ENCODE measurements around the gene RAP2A.

RAP2A gene

GRCh38 chr13:97433727-97434396, at the start of gene RAP2A:
RAP2A (plus strand) TSS chr13:97434169; CDS start chr13:97434471, 302 bp downstream.
- Mint-ChIP-seq H3K4me3 (peak within 1 kb of the TSS; percentile 97), H3K36me3 (ENCODE audit: low read depth) (no peaks in the 10 kb centered on the region), H3K27me3 (ENCODE audit: low read depth, poor library complexity) (peaks cover 3% of the 10 kb centered on the region), H3K9me3 (peaks cover 8% of the 10 kb centered on the region), H3K4me1 (peaks cover 51% of the 10 kb centered on the region), H3K27ac (peak within 1 kb of the TSS; percentile 100)
- DNase-seq, result peak; percentile 93
- no peak for TF ChIP-seq CTCF (IDR thresholded peaks at IDR 0.05)

- DNase-seq, result no peak
- Mint-ChIP-seq H3K9me3 (no peaks in the 10 kb centered on the region), H3K36me3 (ENCODE audit: low read depth) (peaks cover 40% of the 10 kb centered on the region), H3K27me3 (ENCODE audit: low read depth, poor library complexity) (peaks cover 3% of the 10 kb centered on the region), H3K4me1 (no peaks in the 10 kb centered on the region), H3K4me3 (no peak overlapping the region), H3K27ac (no peak overlapping the region)
- no peak for TF ChIP-seq CTCF (IDR thresholded peaks at IDR 0.05)
These were observed 49.6 kb upstream of the RAP2A start for GRCh38 chr13:97384371-97384770.

- Mint-ChIP-seq H3K27me3 (ENCODE audit: low read depth, poor library complexity) (peaks cover 3% of the 10 kb centered on the region), H3K9me3 (no peaks in the 10 kb centered on the region), H3K4me1 (no peaks in the 10 kb centered on the region), H3K36me3 (ENCODE audit: low read depth) (peaks cover 35% of the 10 kb centered on the region), H3K27ac (no peak overlapping the region), H3K4me3 (no peak overlapping the region)
- DNase-seq, result no peak
- no peak for TF ChIP-seq CTCF (IDR thresholded peaks at IDR 0.05)
These were observed 48.8 kb upstream of the RAP2A start for GRCh38 chr13:97385146-97385545.

- Mint-ChIP-seq H3K36me3 (ENCODE audit: low read depth) (peaks cover 29% of the 10 kb centered on the region), H3K4me1 (no peaks in the 10 kb centered on the region), H3K27me3 (ENCODE audit: low read depth, poor library complexity) (peaks cover 3% of the 10 kb centered on the region), H3K9me3 (no peaks in the 10 kb centered on the region), H3K27ac (no peak overlapping the region), H3K4me3 (no peak overlapping the region)
- DNase-seq, result no peak
- TF ChIP-seq CTCF (IDR thresholded peaks at IDR 0.05), result no peak
These were observed 48.1 kb upstream of the RAP2A start for GRCh38 chr13:97385854-97386253.

- H3K36me3 Mint-ChIP-seq (ENCODE audit: low read depth), result peaks cover 23% of the 10 kb centered on the region
- no peak for DNase-seq
- no peak overlapping the region for H3K4me3 Mint-ChIP-seq
- H3K9me3 Mint-ChIP-seq, result no peaks in the 10 kb centered on the region
- no peak for TF ChIP-seq CTCF (IDR thresholded peaks at IDR 0.05)
- H3K4me1 Mint-ChIP-seq, result no peaks in the 10 kb centered on the region
- peaks cover 3% of the 10 kb centered on the region for H3K27me3 Mint-ChIP-seq (ENCODE audit: low read depth, poor library complexity)
- H3K27ac Mint-ChIP-seq, result no peak overlapping the region
These were observed 47.0 kb upstream of the RAP2A start for GRCh38 chr13:97386801-97387484.

- DNase-seq, result no peak
- Mint-ChIP-seq H3K9me3 (no peaks in the 10 kb centered on the region), H3K4me1 (no peaks in the 10 kb centered on the region), H3K27me3 (ENCODE audit: low read depth, poor library complexity) (peaks cover 3% of the 10 kb centered on the region), H3K36me3 (ENCODE audit: low read depth) (peaks cover 19% of the 10 kb centered on the region), H3K27ac (no peak overlapping the region), H3K4me3 (no peak overlapping the region)
- no peak for TF ChIP-seq CTCF (IDR thresholded peaks at IDR 0.05)
These were observed 46.5 kb upstream of the RAP2A start for GRCh38 chr13:97387485-97387839.
